Breast epithelium (tissue), 4 donors: ENCODE data around the gene SKAP2. TPM values are rescaled to one million over a fixed set of nuclear protein-coding genes. Genes with fewer than 3 reads are reported as not detected.

Experiments used
- DNase-seq, 2 donors: peaks; one replicate each; pipeline ENCODE4 v3.0.0-alpha.2; 2019; ENCODE audit warnings: low spot score in 2 of 2
- H3K27ac ChIP-seq, 2 donors: fragments of 200-600 bp; sonication (generic) in 1 of 2; one replicate each; pipeline ENCODE4 v1.5.1; 2016 to 2019; ENCODE audit warnings: mild to moderate bottlenecking in 1 of 2
- H3K27me3 ChIP-seq, 2 donors: fragments of 200-600 bp; sonication (generic) in 1 of 2; one replicate each; pipeline versions ENCODE4 v1.5.1 to v1.6.0; 2017 to 2019; ENCODE audit warnings: control low read depth in 1 of 2, mild to moderate bottlenecking in 1 of 2
- H3K36me3 ChIP-seq: fragments of 200-600 bp; one replicate; pipeline ENCODE4 v1.5.1; 2019
- H3K4me1 ChIP-seq, 2 donors: fragments of 200-600 bp; sonication (generic); one replicate each; pipeline ENCODE4 v1.5.1; 2016 to 2019; ENCODE audit warnings: control low read depth in 1 of 2
- H3K4me3 ChIP-seq, 3 donors: fragments of 200-600 bp; sonication (generic); 1 replicate in 2 of 3; 2 replicates in 1 of 3; pipeline ENCODE4 v1.5.1; 2016 to 2019; ENCODE audit warnings: mild to moderate bottlenecking in 3 of 3, moderate library complexity in 2 of 3
- H3K9me3 ChIP-seq, 2 donors: fragments of 200-600 bp; sonication (generic) in 1 of 2; one replicate each; pipeline ENCODE4 v1.5.1; 2016 to 2019; ENCODE audit warnings: control low read depth in 1 of 2
- POLR2A ChIP-seq: fragments of 450-650 bp; IDR thresholded peaks from one replicate; pipeline ENCODE4 v1.6.1; 2016; ENCODE audit warnings: antibody characterized with exemption, mild to moderate bottlenecking, moderate library complexity
- POLR2AphosphoS5 ChIP-seq, 3 donors: sonication (generic); formaldehyde crosslinking; IDR thresholded peaks; one replicate each; pipeline ENCODE4 v1.6.1; 2017; ENCODE audit warnings: antibody characterized with exemption in 3 of 3
- intact Hi-C: fragments of 100-400 bp; cut with DNase I; formaldehyde crosslinking; loops from one replicate; pipeline ENCODE4 v1.15.1; 2023; ENCODE audit warnings: low total_unique reads
- total RNA-seq, 3 donors: library from RNA; depleted of rRNA; stranded (reverse); fragments of >200 nt; gene quantifications; one replicate each; pipeline ENCODE4 v1.1.0, GENCODE V29; 2016
- TF ChIP-seq, protein P1 (sequence below), 3 donors: fragments of 450-650 bp; IDR thresholded peaks; one replicate each; pipeline ENCODE4 v1.5.1; 2016 to 2017; ENCODE audit warnings: antibody characterized with exemption in 3 of 3, mild to moderate bottlenecking in 3 of 3, moderate library complexity in 3 of 3

The SKAP2 gene
- total RNA-seq, 3 donors from 2014 or later, result 26.5 to 46.5 (median 35.7) TPM

DNA sequence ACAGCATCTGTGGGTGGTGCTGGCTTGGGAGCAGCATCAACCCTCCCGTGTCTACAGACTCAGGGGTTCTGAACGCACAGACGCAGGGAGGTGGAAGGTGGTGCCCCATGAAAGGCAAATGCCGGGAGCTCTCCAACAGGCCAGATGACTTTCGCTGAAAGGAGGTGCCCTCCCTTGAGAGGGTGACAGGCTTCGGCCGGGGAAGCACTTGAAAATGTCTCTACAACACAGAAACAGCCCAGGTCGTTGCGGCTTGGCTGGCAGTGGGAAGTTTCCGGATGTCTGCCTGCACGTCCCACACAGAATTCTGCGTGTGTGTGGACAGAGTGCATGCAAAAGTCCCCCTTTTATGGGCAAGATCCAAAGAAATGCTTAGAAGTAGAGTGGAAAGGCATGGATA is 239.6 kb downstream of the SKAP2 start:
- DNase-seq, result no peak
- no peak overlapping the region for H3K27ac ChIP-seq
- no peaks in the 10 kb centered on the region for H3K36me3 ChIP-seq
- H3K4me3 ChIP-seq, result no peak overlapping the region
- H3K27me3 ChIP-seq, result no peaks in the 10 kb centered on the region
- no peaks in the 10 kb centered on the region for H3K9me3 ChIP-seq
- TF ChIP-seq, protein P1, sequence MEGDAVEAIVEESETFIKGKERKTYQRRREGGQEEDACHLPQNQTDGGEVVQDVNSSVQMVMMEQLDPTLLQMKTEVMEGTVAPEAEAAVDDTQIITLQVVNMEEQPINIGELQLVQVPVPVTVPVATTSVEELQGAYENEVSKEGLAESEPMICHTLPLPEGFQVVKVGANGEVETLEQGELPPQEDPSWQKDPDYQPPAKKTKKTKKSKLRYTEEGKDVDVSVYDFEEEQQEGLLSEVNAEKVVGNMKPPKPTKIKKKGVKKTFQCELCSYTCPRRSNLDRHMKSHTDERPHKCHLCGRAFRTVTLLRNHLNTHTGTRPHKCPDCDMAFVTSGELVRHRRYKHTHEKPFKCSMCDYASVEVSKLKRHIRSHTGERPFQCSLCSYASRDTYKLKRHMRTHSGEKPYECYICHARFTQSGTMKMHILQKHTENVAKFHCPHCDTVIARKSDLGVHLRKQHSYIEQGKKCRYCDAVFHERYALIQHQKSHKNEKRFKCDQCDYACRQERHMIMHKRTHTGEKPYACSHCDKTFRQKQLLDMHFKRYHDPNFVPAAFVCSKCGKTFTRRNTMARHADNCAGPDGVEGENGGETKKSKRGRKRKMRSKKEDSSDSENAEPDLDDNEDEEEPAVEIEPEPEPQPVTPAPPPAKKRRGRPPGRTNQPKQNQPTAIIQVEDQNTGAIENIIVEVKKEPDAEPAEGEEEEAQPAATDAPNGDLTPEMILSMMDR (IDR thresholded peaks at IDR 0.05), result no peak
- TF ChIP-seq POLR2AphosphoS5 (IDR thresholded peaks at IDR 0.05) (no peak), POLR2A (no peak)
- H3K4me1 ChIP-seq, result no peaks in the 10 kb centered on the region
- intact Hi-C loops, result loop anchor here (5.0 kb wide), 1 partner anchor 922 kb away; no protein-coding TSS in a partner anchor

DNA sequence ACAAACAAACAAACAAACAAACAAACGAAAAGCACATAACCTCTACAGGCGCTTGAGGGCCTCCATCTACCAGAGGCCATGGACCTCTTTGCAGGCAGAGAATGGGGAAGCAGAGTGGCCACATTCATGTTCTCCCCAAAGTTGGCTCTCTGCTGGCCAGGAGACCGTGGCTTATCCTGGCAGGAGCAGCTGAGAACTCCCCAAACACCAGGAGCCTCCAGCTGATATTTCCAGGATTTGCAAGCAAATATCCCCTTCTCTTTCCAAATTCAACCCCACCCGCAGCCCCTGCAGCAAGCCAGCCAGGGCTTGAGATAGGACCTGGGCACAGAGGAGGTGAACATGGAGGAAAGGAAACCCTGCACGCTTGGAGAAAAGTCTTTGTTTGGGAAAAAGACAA is 240.0 kb downstream of the SKAP2 start:
- no peak overlapping the region for H3K27ac ChIP-seq
- H3K4me3 ChIP-seq, result no peak overlapping the region
- H3K9me3 ChIP-seq, result no peaks in the 10 kb centered on the region
- H3K36me3 ChIP-seq, result no peaks in the 10 kb centered on the region
- H3K27me3 ChIP-seq, result no peaks in the 10 kb centered on the region
- intact Hi-C loops, result no loop called here
- DNase-seq, result no peak
- no peaks in the 10 kb centered on the region for H3K4me1 ChIP-seq
- no peak for TF ChIP-seq POLR2AphosphoS5 (IDR thresholded peaks at IDR 0.05)

DNA sequence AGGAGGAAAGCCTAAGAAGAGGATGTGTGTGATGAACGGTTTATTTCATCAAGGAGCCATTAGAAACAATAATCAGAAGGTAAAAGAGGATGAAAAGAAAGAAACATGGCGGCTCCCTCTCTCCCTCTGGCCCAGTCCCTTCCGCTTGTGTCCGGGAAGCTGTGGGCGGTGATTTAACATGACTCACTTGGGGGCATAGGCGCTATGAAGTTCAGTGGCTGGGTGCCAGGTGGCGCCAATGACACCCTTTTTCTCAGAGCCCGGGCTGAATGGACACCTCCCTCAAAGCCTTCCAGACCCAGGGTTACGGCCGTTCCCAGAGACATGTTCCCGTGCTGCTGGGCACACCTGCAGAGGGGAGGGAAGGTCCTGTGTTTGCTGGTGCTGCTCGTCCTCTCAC is 244.0 kb downstream of the SKAP2 start:
- TF ChIP-seq POLR2A (no peak), POLR2AphosphoS5 (IDR thresholded peaks at IDR 0.05) (no peak)
- Histone ChIP-seq H3K4me1 (no peaks in the 10 kb centered on the region), H3K27ac (no peak overlapping the region), H3K27me3 (no peaks in the 10 kb centered on the region), H3K9me3 (no peaks in the 10 kb centered on the region), H3K36me3 (no peaks in the 10 kb centered on the region), H3K4me3 (no peak overlapping the region)
- DNase-seq, result no peak
- intact Hi-C loops, result no loop called here

DNA sequence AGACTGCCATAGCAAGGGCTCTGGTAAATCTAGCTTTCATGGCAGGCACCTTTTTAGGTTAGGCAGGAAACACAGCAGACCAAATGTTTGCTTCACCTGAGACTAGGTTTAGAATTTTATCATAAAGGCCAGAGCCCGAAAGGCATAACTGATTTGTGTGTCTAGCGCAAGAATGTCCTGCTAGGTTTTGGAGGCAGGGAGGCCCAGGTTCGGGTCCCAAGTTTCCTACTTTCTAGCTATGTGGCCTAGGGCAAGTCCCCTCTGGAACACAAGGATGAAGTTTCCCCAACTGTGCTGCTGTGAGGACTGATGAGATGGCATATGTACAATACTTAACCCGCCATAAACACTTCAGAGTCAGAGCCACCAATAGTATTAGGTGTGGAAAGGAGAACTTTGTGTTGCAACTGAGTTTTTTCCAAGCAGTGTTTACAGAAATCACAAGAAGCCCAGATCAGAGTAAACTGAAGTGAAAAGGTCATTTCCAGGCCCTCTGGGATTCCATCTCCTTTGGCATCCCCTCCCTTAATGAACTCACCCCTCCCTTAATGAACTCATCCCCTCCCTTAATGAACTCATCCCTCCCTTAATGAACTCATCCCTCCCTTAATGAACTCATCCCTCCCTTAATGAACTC is 244.9 kb downstream of the SKAP2 start:
- no peak overlapping the region for H3K4me3 ChIP-seq
- TF ChIP-seq POLR2AphosphoS5 (IDR thresholded peaks at IDR 0.05) (no peak), POLR2A (no peak)
- TF ChIP-seq, protein P1 (IDR thresholded peaks at IDR 0.05), result no peak
- H3K9me3 ChIP-seq, result no peaks in the 10 kb centered on the region
- intact Hi-C loops, result no loop called here
- H3K4me1 ChIP-seq, result no peaks in the 10 kb centered on the region
- H3K36me3 ChIP-seq, result no peaks in the 10 kb centered on the region
- no peak overlapping the region for H3K27ac ChIP-seq
- H3K27me3 ChIP-seq, result no peaks in the 10 kb centered on the region
- no peak for DNase-seq

DNA sequence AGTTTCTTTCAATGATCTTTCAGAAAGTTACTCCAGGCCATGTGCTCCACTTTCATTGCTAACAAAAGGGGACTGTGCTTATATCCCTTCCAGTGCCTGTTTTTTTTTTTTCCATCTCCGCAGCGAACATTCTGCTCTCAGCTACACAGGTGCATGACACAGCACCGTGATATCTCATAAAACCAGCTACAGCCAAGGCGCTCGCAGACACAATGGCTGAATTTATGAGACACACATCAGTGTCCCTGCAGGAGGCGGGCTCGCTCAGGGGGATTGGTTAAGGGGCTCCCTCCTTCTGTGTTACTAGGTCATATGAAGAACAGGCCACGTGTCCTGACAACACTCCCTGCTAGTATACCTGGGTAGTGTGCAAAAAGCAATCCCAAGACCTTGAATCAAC is 245.5 kb downstream of the SKAP2 start:
- TF ChIP-seq, protein P1 (IDR thresholded peaks at IDR 0.05), result no peak
- TF ChIP-seq POLR2A (no peak), POLR2AphosphoS5 (IDR thresholded peaks at IDR 0.05) (no peak)
- H3K9me3 ChIP-seq, result no peaks in the 10 kb centered on the region
- H3K27me3 ChIP-seq, result no peaks in the 10 kb centered on the region
- H3K4me3 ChIP-seq, result no peak overlapping the region
- no peaks in the 10 kb centered on the region for H3K4me1 ChIP-seq
- H3K27ac ChIP-seq, result no peak overlapping the region
- no peaks in the 10 kb centered on the region for H3K36me3 ChIP-seq
- intact Hi-C loops, result no loop called here
- DNase-seq, result no peak

DNA sequence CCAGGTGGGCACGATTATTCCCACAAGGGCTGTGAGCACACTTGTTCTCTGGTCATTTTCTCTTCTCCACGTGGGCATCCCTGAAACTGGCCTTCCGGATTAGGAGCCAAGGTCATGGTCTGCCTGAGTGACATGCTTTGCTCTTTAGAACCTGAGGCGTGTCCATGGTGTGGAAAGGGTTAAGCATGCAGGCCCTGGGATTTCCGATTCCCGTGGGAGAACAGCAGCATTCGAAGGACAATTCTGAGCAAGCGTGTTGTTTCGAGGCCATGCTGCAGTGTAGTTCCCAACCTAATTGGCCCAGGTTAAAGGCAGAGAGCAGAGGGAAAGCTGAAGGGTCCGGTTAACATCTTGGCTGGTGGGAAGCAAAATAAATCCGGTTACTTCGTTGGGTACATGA is 245.9 kb downstream of the SKAP2 start:
- H3K4me1 ChIP-seq, result no peaks in the 10 kb centered on the region
- H3K36me3 ChIP-seq, result no peaks in the 10 kb centered on the region
- intact Hi-C loops, result no loop called here
- no peak overlapping the region for H3K4me3 ChIP-seq
- no peak for DNase-seq
- TF ChIP-seq POLR2A (no peak), POLR2AphosphoS5 (IDR thresholded peaks at IDR 0.05) (no peak)
- TF ChIP-seq, protein P1 (IDR thresholded peaks at IDR 0.05), result no peak
- H3K27ac ChIP-seq, result no peak overlapping the region
- H3K9me3 ChIP-seq, result no peaks in the 10 kb centered on the region
- H3K27me3 ChIP-seq, result no peaks in the 10 kb centered on the region

Other genes starting within 250 kb of the SKAP2 start
- under 1 TPM; 0.33 to 0.80 (median 0.44) TPM for gene HOXA1, start 231.4 kb upstream of the SKAP2 start, total RNA-seq
- gene HOXA2, start 238.1 kb upstream of the SKAP2 start, total RNA-seq, result 1 to 10 TPM in 2 of 3 donors, under 1 TPM in 1; 0.80 to 5.4 (median 1.3) TPM